HUES64 (cell line): ENCODE results near the gene TMCC2.

Experiments used
- H3K27ac ChIP-seq: 2 replicates; pipeline ENCODE4 v1.7.0; 2013; ENCODE audit warnings: low read depth, low read length, inconsistent platforms
- H3K27me3 ChIP-seq: 2 replicates; pipeline ENCODE4 v1.6.1; 2013; ENCODE audit warnings: mild to moderate bottlenecking, low read length; ENCODE audit not compliant: insufficient read depth
- H3K36me3 ChIP-seq: 2 replicates; pipeline ENCODE4 v1.6.1; 2013; ENCODE audit warnings: mild to moderate bottlenecking, low read length; ENCODE audit not compliant: insufficient read depth
- H3K4me1 ChIP-seq: 2 replicates; pipeline ENCODE4 v1.6.1; 2013; ENCODE audit warnings: mild to moderate bottlenecking, low read length, moderate library complexity; ENCODE audit not compliant: insufficient read depth
- H3K4me3 ChIP-seq: 2 replicates; pipeline ENCODE4 v1.5.1; 2013; ENCODE audit warnings: mild to moderate bottlenecking, low read length, moderate library complexity
- H3K9ac ChIP-seq: 2 replicates; pipeline ENCODE4 v1.6.1; 2013; ENCODE audit warnings: mild to moderate bottlenecking, low read depth, low read length
- H3K9me3 ChIP-seq: 2 replicates; pipeline ENCODE4 v1.6.1; 2013; ENCODE audit warnings: low read depth, low read length; ENCODE audit not compliant: insufficient read depth
- WGBS: fragments of 150-250, 120-280 bp; methylation state at CpG from one replicate; pipeline ENCODE4 v1.1.7; 2013; ENCODE audit warnings: missing lambda C conversion rate; 5-methylcytosine and 5-hydroxymethylcytosine counted together

Gene TMCC2

DNA sequence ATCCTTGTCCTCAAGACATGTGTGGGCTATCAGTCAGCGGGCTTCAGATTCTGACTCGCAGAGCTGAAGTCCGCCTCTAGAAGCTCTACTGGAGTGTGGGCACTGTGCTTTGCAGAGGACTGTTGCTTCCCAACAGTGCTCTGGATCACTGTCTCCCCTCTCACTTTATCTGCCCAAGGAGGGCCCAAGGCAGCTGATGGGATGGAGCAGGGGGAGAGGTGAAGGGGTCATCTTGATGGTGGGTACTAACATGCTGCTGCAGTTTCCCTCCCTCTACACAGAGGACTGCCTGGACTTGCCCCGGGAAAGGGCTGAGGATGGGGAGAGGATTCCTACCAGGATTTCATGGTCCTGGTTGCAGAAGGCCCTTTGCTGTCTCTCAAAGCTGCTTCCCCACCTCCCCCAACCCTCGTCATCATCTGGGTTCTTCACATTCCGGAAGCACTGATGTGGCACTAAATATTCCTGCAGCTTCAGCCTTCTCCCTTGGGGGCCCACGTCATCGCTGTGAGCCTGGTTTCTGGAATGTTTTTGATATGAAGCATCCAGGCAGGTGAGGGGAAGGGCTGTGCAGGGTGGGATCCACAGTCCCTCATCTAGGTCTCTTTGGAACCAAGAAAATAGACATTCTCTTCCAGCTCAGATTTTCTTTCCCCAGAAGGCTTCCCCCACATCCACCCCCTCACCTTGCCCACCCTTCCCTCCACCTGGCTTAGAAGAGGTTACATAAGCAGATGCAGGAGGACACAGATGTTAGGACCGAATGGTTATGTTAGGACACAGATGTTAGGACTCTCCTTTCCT, 70.6 kb downstream of the TMCC2 start:
- WGBS = 57% methylated on average over 9 of the region's 9 CpGs
- H3K4me3 ChIP-seq = no peak overlapping the region
- H3K27ac ChIP-seq = peak overlapping the region; percentile 81
- H3K4me1 ChIP-seq = peaks cover 71% of the 10 kb centered on the region
- peak overlapping the region; percentile 19; the same call in 1 of the 2 replicates for H3K9ac ChIP-seq
- peaks cover 14% of the 10 kb centered on the region for H3K36me3 ChIP-seq
- H3K27me3 ChIP-seq = no peaks in the 10 kb centered on the region
- H3K9me3 ChIP-seq = no peaks in the 10 kb centered on the region

DNA sequence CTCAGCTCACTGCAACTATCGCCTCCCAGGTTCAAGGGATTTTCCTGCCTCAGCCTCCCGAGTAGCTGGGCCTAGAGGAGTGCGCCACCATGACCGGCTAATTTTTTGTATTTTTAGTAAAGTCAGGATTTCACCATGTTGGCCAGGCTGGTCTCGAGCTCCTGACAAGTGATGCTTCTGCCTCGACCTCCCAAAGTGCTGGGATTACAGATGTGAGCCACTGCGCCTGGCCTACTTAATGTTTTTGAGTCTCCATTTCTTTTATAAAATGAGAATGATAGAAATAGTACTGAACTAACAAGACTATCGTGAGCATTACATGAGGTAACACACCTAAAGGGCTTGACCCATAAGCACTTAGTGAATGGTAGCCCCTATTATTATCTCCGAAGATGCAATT, 72.4 kb downstream of the TMCC2 start:
- 86% methylated on average over 9 of the region's 9 CpGs for WGBS
- Histone ChIP-seq H3K9me3 (no peaks in the 10 kb centered on the region), H3K36me3 (peaks cover 31% of the 10 kb centered on the region), H3K27ac (peak overlapping the region; percentile 99), H3K4me1 (peaks cover 56% of the 10 kb centered on the region), H3K4me3 (no peak overlapping the region), H3K9ac (peak overlapping the region; percentile 39; the same call in 1 of the 2 replicates), H3K27me3 (no peaks in the 10 kb centered on the region)

GRCh38 chr1:205301205-205301821, 73.6 kb downstream of the TMCC2 start:
- peak overlapping the region; percentile 100 for H3K27ac ChIP-seq
- peaks cover 43% of the 10 kb centered on the region for H3K36me3 ChIP-seq
- H3K4me3 ChIP-seq = peak overlapping the region; percentile 35
- H3K27me3 ChIP-seq = no peaks in the 10 kb centered on the region
- H3K9me3 ChIP-seq = no peaks in the 10 kb centered on the region
- peak overlapping the region; percentile 89 for H3K9ac ChIP-seq
- H3K4me1 ChIP-seq = peaks cover 45% of the 10 kb centered on the region
- WGBS = 0% methylated on average over 12 of the region's 14 CpGs

DNA sequence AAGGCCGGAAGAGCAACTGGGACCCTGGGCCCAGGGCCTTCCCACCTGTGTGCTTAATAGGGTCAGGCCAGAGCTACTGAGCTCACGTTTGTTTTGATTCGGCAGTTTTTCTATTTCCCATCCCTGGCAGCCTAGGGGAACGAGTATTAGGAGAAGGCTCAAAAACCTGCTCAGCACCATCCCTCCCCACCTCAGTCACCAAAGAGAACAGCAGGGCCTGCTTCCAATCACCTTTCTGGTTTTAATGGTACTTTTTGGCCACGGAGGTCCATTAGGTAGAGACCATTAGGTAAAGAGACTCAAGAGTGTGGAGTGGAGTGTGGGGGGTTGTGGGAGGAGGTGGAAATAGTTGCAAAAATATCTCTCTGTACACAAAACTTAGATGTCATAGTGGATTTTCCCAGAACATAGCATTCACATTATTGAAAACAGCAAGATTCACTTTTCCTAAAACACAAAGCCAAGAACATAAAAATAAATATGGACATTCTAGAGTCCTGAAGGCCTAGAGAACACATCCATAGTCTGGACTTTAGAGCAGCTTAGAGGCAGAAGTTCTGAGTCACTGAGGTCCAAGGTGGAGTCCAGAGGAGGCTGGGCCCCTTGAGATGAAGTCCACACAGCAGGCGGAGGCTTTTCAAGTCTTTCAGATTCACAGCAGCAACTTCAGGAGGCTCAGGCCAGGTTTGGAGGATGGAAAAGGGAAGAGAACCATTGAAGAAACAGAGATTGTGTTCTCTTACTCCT, 74.3 kb downstream of the TMCC2 start:
- Histone ChIP-seq H3K4me1 (peaks cover 44% of the 10 kb centered on the region), H3K9ac (peak overlapping the region; percentile 74), H3K36me3 (peaks cover 50% of the 10 kb centered on the region), H3K27me3 (no peaks in the 10 kb centered on the region), H3K9me3 (no peaks in the 10 kb centered on the region), H3K4me3 (peak overlapping the region; percentile 28), H3K27ac (peak overlapping the region; percentile 100)
- 13% methylated on average over 6 of the region's 6 CpGs for WGBS

- Histone ChIP-seq H3K4me1 (peaks cover 38% of the 10 kb centered on the region), H3K9ac (peak overlapping the region; percentile 21; the same call in 1 of the 2 replicates), H3K4me3 (no peak overlapping the region), H3K27ac (peak overlapping the region; percentile 80), H3K9me3 (no peaks in the 10 kb centered on the region), H3K27me3 (no peaks in the 10 kb centered on the region), H3K36me3 (peaks cover 63% of the 10 kb centered on the region)
- 93% methylated on average over 20 of the region's 20 CpGs for WGBS
These were observed 75.6 kb downstream of the TMCC2 start for GRCh38 chr1:205303247-205303888.

DNA sequence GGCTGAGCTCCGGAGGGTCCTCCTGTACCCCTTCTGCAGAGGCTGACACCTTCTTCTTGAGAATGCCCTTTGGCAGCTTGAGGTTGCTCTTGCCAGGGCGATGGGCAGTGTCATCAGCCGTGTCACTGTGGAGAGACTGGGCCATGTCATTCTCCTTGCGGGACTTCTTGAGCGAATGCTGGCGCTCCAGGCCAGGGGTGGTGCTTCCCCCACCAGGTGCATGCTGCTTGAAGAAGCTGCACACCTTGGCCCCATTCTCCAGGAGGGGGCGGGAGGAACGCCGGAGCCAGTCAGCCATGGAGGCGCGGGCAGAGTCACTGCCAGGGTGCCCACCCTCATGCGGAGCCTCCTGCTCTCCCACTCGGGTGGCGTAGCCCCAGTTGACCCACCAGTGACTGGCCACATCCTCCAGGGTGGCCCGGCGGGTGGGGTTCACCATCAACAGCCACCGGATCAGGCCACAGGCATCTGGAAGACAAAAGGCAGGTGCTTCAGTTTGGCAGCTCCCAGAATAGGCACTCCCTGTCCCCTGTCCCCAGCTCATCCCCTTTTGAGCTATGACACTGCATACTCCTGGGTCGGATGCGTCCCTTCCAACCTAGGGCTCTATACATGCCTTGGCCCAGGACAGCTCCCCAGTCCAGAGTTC, 76.4 kb downstream of the TMCC2 start:
- Histone ChIP-seq H3K36me3 (peaks cover 71% of the 10 kb centered on the region), H3K27me3 (no peaks in the 10 kb centered on the region), H3K9me3 (no peaks in the 10 kb centered on the region), H3K27ac (peak overlapping the region; percentile 80; the same call in 1 of the 2 replicates), H3K9ac (no peak overlapping the region), H3K4me3 (no peak overlapping the region), H3K4me1 (peaks cover 31% of the 10 kb centered on the region)
- WGBS = 95% methylated on average over 19 of the region's 19 CpGs

DNA sequence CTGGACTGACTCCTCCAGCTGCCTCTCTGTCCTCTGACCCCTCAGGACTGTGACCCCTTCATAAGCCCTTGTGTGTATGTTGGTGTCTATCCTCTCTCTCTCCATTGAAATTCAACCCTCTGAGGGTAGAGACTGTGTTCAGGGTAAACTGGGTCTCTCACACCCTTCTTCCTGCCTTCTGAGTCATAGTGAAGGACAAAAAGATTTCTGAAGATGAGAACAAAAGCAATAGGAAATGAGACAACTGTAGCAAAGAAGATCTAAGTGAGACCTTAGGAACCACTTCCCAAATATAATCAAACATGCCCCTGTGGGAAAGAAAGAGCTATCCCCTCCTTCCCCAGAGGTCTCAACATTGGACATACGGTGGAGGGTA, 76.9 kb downstream of the TMCC2 start:
- Histone ChIP-seq H3K9ac (no peak overlapping the region), H3K36me3 (peaks cover 77% of the 10 kb centered on the region), H3K27me3 (no peaks in the 10 kb centered on the region), H3K4me1 (peaks cover 31% of the 10 kb centered on the region), H3K9me3 (no peaks in the 10 kb centered on the region), H3K27ac (no peak overlapping the region), H3K4me3 (no peak overlapping the region)
- 100% methylated on average over 1 of the region's 1 CpG for WGBS

DNA sequence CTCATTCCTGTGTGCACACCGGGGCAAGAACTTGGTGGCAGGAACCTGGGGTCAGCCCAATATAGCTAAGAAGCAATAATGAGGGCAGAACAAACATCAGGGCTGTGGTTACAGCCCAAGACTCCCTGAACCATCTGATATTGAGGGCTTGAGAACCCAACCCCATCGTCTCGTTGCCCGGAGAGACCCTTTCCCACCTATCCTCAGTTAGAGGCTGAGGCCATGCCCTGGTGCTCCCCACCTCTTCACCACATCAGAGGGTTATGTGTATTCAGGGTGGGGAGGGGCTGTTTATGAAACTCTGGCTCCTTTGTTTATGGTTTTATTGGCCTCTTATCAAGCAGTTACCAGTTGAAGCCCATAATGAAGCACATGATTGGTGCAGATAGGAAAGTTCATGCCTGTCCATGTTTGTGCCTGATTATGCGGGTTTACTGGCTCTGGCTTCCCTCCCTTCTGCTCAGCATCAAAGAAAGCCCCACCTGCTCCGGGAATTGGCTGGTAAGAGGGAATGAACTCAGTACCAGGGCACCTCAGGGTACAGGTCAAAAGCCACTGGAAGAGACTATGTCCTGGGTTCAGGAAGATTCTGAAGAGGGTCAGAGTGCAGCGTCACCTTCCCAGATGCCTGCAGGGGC, 79.3 kb downstream of the TMCC2 start:
- Histone ChIP-seq H3K4me3 (no peak overlapping the region), H3K27ac (no peak overlapping the region), H3K36me3 (peaks cover 98% of the 10 kb centered on the region), H3K9ac (no peak overlapping the region), H3K9me3 (no peaks in the 10 kb centered on the region), H3K27me3 (no peaks in the 10 kb centered on the region), H3K4me1 (peaks cover 13% of the 10 kb centered on the region)
- 98% methylated on average over 7 of the region's 7 CpGs for WGBS

DNA sequence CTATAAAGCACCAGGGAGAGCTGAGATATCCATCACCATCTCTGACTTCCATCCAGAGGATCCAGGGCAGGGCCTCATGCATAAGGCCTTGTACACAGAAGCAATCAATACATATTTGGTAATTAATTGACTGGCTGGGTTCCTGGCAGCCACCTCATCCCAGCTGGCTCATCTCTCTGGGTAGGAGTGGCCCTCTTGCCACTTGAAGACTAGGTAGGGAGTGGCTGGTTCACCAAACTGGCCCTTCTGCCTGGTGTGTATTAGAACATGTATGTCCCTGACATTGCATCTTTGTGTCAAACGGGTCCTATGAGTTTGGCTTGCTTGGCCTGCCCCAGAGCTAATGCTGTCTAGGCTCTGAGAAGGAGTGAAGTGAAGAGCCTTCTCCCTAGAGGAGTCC, 82.0 kb downstream of the TMCC2 start:
- H3K9me3 ChIP-seq = no peaks in the 10 kb centered on the region
- WGBS = 93% methylated on average over 1 of the region's 1 CpG
- peaks cover 20% of the 10 kb centered on the region for H3K4me1 ChIP-seq
- no peak overlapping the region for H3K27ac ChIP-seq
- peaks cover 75% of the 10 kb centered on the region for H3K36me3 ChIP-seq
- no peak overlapping the region for H3K4me3 ChIP-seq
- H3K27me3 ChIP-seq = no peaks in the 10 kb centered on the region
- no peak overlapping the region for H3K9ac ChIP-seq

GRCh38 chr1:205310976-205311704, 83.4 kb downstream of the TMCC2 start:
- H3K9ac ChIP-seq = no peak overlapping the region
- H3K4me3 ChIP-seq = no peak overlapping the region
- H3K4me1 ChIP-seq = peaks cover 29% of the 10 kb centered on the region
- H3K9me3 ChIP-seq = no peaks in the 10 kb centered on the region
- peaks cover 61% of the 10 kb centered on the region for H3K36me3 ChIP-seq
- no peak overlapping the region for H3K27ac ChIP-seq
- 93% methylated on average over 6 of the region's 8 CpGs for WGBS
- no peaks in the 10 kb centered on the region for H3K27me3 ChIP-seq
